Keratinocyte (primary cell): ENCODE results near the gene LRIT2. TPM values are rescaled to one million over a fixed set of nuclear protein-coding genes. Genes with fewer than 3 reads are reported as not detected.

ENCODE experiments used
- DNase-seq: peaks from one replicate; pipeline ENCODE4 v3.0.0-alpha.2; 2011; ENCODE audit warnings: low read depth, missing footprints, low spot score
- FAIRE-seq: peaks from 2 replicates; lab custom pipeline; 2011; peaks lifted over from hg19 to GRCh38; lab: Jason Lieb, UNC
- H2AFZ ChIP-seq: 2 replicates; pipeline ENCODE4 v1.6.0; 2012; ENCODE audit warnings: low read length, control low read depth, inconsistent platforms; ENCODE audit not compliant: control insufficient read depth
- H3K27ac ChIP-seq: 2 replicates; pipeline ENCODE4 v1.5.1; 2011; ENCODE audit warnings: low read length; ENCODE audit not compliant: control insufficient read depth, insufficient read depth
- H3K27me3 ChIP-seq: 3 replicates; pipeline ENCODE4 v1.6.0; 2011; ENCODE audit warnings: low read length; ENCODE audit not compliant: control insufficient read depth, insufficient read depth; ENCODE audit errors: extremely low read depth
- H3K36me3 ChIP-seq, 2 experiments: 2 replicates in 1 of 2; 3 replicates in 1 of 2; pipeline ENCODE4 v1.5.1; 2011; ENCODE audit warnings: low read length in 2 of 2, mild to moderate bottlenecking in 1 of 2; ENCODE audit not compliant: control insufficient read depth in 2 of 2, insufficient read depth in 2 of 2; ENCODE audit errors: extremely low read depth in 1 of 2
- H3K4me1 ChIP-seq: 3 replicates; pipeline ENCODE4 v1.5.1; 2011; ENCODE audit warnings: low read length; ENCODE audit not compliant: control insufficient read depth, insufficient read depth; ENCODE audit errors: extremely low read depth
- H3K4me2 ChIP-seq: 3 replicates; pipeline ENCODE4 v1.6.0; 2011; ENCODE audit warnings: low read depth, low read length; ENCODE audit not compliant: control insufficient read depth, insufficient read depth; ENCODE audit errors: extremely low read depth
- H3K4me3 ChIP-seq, 3 experiments: fragments of 200-600 bp in 1 of 3; sonication (generic) in 1 of 3; 2 replicates in 2 of 3; 3 replicates in 1 of 3; pipeline ENCODE4 v1.5.1; 2011 to 2016; ENCODE audit warnings: low read length in 3 of 3, mild to moderate bottlenecking in 3 of 3, control low read depth in 2 of 3, inconsistent platforms in 1 of 3, low read depth in 1 of 3, mixed read lengths in 1 of 3, mixed run types in 1 of 3, moderate library complexity in 1 of 3; ENCODE audit not compliant: control insufficient read depth in 2 of 3, insufficient read depth in 2 of 3; ENCODE audit errors: extremely low read depth in 1 of 3
- H3K79me2 ChIP-seq: 2 replicates; pipeline ENCODE4 v1.6.0; 2012; ENCODE audit warnings: low read length; ENCODE audit not compliant: control insufficient read depth, insufficient read depth
- H3K9ac ChIP-seq: 3 replicates; pipeline ENCODE4 v1.6.0; 2011; ENCODE audit warnings: low read length; ENCODE audit not compliant: control insufficient read depth, insufficient read depth; ENCODE audit errors: extremely low read depth
- H3K9me1 ChIP-seq: 3 replicates; pipeline ENCODE4 v1.6.0; 2011; ENCODE audit warnings: low read length; ENCODE audit not compliant: control insufficient read depth, insufficient read depth; ENCODE audit errors: extremely low read depth
- H3K9me3 ChIP-seq: 2 replicates; pipeline ENCODE4 v1.5.1; 2012; ENCODE audit warnings: low read depth, low read length; ENCODE audit not compliant: control insufficient read depth
- H4K20me1 ChIP-seq: 3 replicates; pipeline ENCODE4 v1.6.0; 2011; ENCODE audit warnings: low read length; ENCODE audit not compliant: control insufficient read depth, insufficient read depth; ENCODE audit errors: extremely low read depth
- CTCF ChIP-seq, 3 experiments: IDR thresholded peaks in 1 of 3; conservative IDR thresholded peaks in 1 of 3; optimal IDR thresholded peaks in 1 of 3; 2 replicates in 2 of 3; 3 replicates in 1 of 3; pipeline versions ENCODE3 to v1.5.1; 2011; ENCODE audit warnings: low read length in 3 of 3, mild to moderate bottlenecking in 3 of 3, moderate library complexity in 2 of 3, control low read depth in 1 of 3, inconsistent platforms in 1 of 3; ENCODE audit not compliant: insufficient read depth in 2 of 3; ENCODE audit errors: extremely low read depth in 1 of 3
- EZH2 ChIP-seq: IDR thresholded peaks from one replicate; pipeline ENCODE4 v1.6.1; 2012; ENCODE audit warnings: inconsistent platforms, mild to moderate bottlenecking, low read length, moderate library complexity
- dilution Hi-C: fragments of 300-500 bp; cut with MboI; formaldehyde crosslinking; loops from one replicate; pipeline ENCODE4 v1.7.0; 2020; ENCODE audit warnings: low sequenced_read_pairs; ENCODE audit not compliant: extremely low pct_ligation_motif_present
- polyA plus RNA-seq, 5 experiments: library from polyadenylated mRNA; depleted of rRNA in 3 of 5; stranded (reverse) in 3 of 5; stranded (forward) in 1 of 5; unstranded in 1 of 5; fragments of >200 nt; gene quantifications; 1 replicate in 1 of 5; 2 replicates in 3 of 5; 3 replicates in 1 of 5; pipeline versions ENCODE4 v1.2.1 to v1.2.3, GENCODE V29; 2011 to 2012; ENCODE audit warnings: missing spikeins in 2 of 5, low read depth in 1 of 5, low replicate concordance in 1 of 5

Gene LRIT2
- polyA plus RNA-seq, 1 donor (not counting 4 experiments of a cell fraction or from before 2014, with no cell fraction given), result not detected

GRCh38 chr10:84191106-84191505, 34.2 kb downstream of the LRIT2 start:
- FAIRE-seq (peak; percentile 17), DNase-seq (no peak)
- Histone ChIP-seq H3K9me1 (no peaks in the 10 kb centered on the region), H3K9me3 (no peaks in the 10 kb centered on the region), H3K4me3 (no peak overlapping the region), H3K27ac (no peak overlapping the region), H3K9ac (no peak overlapping the region), H4K20me1 (no peaks in the 10 kb centered on the region), H3K4me1 (peaks cover 14% of the 10 kb centered on the region), H3K4me2 (no peak overlapping the region), H3K27me3 (peaks cover 28% of the 10 kb centered on the region), H3K36me3 (no peaks in the 10 kb centered on the region), H2AFZ (no peak overlapping the region), H3K79me2 (no peaks in the 10 kb centered on the region)
- dilution Hi-C loops, result no loop called here
- TF ChIP-seq CTCF (optimal IDR thresholded peaks at IDR 0.05 in 1 of 3, IDR thresholded peaks at IDR 0.05 in 1 of 3, conservative IDR thresholded peaks at IDR 0.05 in 1 of 3; ENCODE audit: extremely low read depth in 1 of 3, insufficient read depth in 2 of 3, low read length in 3 of 3), result no peak
- no peak for TF ChIP-seq EZH2

DNA sequence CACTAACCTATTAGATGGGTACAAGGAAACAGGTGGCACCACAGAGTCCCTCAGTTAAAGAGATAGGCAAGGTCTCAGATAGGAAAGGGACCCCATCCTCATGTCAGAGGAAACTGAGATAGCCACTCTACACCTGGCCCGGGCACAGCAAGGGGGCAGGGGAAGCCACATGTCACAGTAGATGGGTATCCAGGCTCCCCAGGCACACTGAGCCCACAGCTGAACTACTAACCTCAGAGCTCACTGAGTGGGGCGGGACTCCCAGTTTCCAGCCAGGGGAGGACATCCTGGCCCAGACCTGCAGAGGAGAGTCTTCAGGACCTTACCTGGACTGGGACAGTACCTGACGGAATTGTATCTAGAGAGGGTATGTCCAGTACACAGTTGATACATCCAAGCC, 34.7 kb downstream of the LRIT2 start:
- Histone ChIP-seq H3K4me3 (no peak overlapping the region), H3K4me1 (peaks cover 14% of the 10 kb centered on the region), H3K9ac (no peak overlapping the region), H3K27ac (no peak overlapping the region), H3K79me2 (no peaks in the 10 kb centered on the region), H4K20me1 (no peaks in the 10 kb centered on the region), H3K27me3 (peaks cover 23% of the 10 kb centered on the region), H3K4me2 (no peak overlapping the region), H2AFZ (no peak overlapping the region), H3K9me3 (no peaks in the 10 kb centered on the region), H3K36me3 (no peaks in the 10 kb centered on the region), H3K9me1 (no peaks in the 10 kb centered on the region)
- TF ChIP-seq EZH2 (no peak), CTCF (optimal IDR thresholded peaks at IDR 0.05 in 1 of 3, IDR thresholded peaks at IDR 0.05 in 1 of 3, conservative IDR thresholded peaks at IDR 0.05 in 1 of 3; ENCODE audit: extremely low read depth in 1 of 3, insufficient read depth in 2 of 3, low read length in 3 of 3) (no peak)
- no peak for DNase-seq
- FAIRE-seq, result no peak
- dilution Hi-C loops, result no loop called here
